HG03097 (cell line): ENCODE data around the gene KCNAB2.

ENCODE experiments used
- ATAC-seq: cut with Tn5 transposase; IDR thresholded peaks from one replicate; pipeline ENCODE4 v1.9.1; 2021; ENCODE audit not compliant: unreplicated experiment, low FRiP score

The KCNAB2 gene

GRCh38 chr1:6094246-6094645, 48.6 kb downstream of the KCNAB2 start:
- ATAC-seq, result no peak

- ATAC-seq, result no peak
Observed at GRCh38 chr1:6094801-6095505, 49.3 kb downstream of the KCNAB2 start.

- no peak for ATAC-seq
Observed at GRCh38 chr1:6095511-6096242, 50.0 kb downstream of the KCNAB2 start.

- ATAC-seq, result no peak
Observed at GRCh38 chr1:6096243-6097116, 50.8 kb downstream of the KCNAB2 start.

DNA sequence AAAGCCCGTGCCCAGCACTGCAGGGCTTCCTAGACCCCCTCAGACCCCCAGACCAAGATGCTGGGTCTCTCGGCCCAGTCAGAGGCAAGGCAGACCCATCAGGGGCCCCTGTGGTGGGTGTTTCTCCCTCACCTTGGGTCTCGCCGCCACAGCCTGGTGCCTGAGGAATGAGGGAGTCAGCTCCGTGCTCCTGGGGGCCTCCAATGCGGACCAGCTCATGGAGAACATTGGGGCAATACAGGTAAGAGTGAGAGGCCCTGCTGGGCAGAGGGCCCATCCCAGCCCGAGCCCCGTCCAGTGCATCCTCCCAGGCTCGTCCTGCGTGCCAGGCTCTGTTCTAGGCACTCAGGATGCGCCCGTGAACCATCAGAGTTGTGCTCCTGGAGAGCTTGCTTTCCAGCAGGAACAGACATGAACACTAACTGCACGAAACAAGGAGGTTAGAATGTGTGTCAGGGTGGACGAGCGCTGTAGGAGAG, 51.5 kb downstream of the KCNAB2 start:
- no peak for ATAC-seq

GRCh38 chr1:6097824-6098223, 52.1 kb downstream of the KCNAB2 start:
- no peak for ATAC-seq

DNA sequence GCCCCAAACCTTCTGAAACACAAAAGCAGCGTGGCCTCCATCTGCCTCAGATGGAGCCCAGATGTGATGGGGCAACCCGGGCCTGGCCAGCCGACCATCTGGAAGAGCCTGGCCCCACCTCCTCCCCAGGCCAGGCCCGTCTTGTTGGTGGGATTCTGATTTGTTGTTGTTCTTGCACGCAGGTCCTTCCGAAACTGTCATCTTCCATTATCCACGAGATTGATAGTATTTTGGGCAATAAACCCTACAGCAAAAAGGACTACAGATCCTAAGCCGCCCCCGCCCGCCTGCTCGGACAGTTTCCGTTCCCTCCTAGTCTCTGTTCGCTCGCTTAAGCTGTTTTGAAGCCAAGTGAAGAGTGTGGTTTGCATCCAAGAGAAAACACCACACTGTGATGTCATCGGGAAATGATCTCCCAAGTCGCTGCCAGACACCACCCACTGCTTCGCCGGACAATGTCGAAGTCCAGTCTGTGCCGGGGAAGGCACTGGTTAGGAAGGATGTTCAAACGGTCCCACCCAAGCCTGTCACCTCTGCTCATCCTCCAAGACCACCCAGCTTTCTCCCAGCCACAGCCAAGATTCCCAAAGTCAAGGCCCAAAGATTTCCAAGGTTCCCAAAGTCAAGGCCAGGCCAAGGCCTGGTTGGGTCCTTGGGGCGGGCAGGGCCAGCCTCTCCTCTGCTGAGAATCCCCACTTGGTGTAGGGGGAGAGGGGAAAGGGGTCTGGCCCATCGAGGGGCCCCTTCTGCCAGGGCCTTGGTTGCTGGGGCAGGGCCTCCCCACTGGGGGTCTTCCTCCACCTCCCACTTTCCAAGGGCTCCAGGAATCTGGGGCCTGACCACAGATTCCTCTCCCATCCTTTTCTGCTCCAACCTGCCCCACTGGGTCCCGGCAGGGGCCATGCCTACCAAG, 52.9 kb downstream of the KCNAB2 start:
- ATAC-seq, result no peak

DNA sequence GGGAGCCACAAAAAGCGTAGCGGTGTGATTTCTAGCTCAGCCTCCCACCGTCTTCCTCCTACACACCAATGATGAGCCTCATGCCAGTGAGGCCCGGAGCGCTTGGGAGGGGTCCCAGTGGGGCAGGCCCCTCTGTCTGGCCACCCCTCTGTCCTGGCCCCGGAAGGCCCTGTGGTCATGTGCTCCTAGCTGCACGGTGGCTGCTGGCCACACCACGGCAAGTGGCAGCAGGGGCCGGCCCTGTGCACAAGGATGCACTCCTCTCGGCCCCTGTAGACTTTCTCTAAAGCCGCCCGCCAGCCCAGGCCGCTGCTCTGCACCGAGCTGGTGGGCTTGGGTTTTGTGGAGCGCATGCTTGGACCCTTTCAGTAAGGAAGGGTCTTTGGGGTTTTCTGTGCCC, 53.6 kb downstream of the KCNAB2 start:
- ATAC-seq, result no peak

DNA sequence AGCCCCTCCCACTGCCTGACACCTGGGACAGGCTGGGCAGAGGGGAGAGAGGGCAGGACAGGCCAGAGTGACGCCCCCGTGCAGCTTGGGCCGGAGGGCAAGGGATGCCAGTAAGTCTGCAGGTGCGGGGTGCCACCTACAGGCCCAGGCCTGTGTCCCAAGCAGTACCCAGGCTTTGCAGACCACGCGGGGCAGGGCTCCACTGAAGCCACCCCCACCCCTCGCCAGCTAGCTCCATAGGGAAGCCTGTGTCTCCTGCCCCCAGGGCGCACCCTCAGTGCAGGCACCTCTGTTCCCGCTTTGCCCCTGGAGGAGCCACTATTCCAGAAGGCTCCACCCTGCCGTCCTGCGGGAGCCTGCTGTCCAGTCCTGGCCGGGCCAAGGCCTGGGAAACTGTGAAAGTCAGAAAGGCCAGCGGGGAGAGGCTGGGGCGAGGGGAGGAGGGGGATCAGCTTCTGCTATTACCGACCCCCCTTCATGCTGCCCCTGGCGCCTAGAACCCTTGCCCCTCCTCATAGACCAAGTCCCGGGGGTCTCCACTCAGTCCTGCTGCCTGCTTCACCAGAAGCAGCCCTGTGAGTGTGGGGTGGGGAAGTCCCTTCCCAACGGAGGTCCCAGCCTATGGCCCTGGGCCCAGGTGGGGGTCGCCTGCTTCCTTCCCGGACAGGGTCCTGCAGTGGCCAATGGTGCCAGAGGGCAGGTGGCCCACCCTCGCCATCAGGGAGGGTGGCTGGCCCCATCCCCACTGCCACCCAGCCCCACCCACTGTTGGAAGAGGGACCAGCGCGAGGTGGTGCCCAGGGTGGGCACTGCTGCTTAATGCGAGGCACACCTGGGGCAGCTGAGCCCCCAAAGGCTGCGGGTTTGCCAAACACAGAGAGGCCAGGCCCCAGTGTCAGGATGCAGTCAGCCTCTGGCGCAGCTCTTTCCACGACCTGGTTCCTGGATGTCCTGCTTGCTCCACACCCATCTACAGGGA, 54.4 kb downstream of the KCNAB2 start:
- ATAC-seq, result no peak

DNA sequence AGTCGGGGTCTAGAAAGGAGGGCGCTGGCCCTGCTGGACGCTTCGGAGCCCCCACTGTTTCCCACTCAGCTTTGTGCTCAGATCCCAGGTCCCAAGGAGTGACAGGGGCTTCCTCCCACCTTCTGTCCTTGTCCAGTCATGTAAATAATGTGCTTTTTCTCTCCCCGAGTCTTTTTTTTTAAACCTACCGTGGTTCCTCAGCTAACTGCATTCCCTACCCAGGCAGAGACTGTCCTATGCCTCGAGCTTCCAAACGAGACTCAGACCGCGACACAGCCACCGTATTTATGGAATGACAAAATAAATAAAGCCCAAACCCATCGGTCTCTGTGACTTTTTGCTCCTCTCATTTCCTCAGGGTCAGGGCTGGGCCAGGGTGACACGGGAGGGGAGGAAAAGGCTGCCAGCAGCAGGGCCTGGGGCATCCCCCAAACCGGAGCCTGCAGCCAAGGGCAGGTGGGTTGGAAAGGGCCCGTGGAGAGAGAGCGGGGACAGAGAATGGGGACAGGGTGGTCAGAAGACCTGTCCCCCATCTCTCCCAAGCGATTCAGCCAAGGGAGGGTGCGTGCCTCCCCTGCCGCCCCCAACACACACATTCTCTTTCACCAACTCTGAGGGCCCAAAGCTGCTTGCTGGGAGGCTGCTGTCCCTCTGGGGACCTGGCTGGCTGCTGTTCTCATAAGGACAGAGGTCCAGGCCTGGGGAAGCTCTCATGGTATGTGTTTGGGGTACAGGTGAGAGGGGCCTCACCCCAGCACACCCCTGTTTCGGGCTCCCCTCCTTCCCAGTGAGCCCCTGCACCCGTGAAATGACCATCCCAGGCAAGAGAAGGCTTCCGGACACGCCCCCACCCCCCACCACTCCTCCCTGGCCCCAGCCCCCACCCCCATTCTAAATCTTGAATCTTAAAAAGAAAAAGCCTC, 55.4 kb downstream of the KCNAB2 start:
- ATAC-seq, result no peak

DNA sequence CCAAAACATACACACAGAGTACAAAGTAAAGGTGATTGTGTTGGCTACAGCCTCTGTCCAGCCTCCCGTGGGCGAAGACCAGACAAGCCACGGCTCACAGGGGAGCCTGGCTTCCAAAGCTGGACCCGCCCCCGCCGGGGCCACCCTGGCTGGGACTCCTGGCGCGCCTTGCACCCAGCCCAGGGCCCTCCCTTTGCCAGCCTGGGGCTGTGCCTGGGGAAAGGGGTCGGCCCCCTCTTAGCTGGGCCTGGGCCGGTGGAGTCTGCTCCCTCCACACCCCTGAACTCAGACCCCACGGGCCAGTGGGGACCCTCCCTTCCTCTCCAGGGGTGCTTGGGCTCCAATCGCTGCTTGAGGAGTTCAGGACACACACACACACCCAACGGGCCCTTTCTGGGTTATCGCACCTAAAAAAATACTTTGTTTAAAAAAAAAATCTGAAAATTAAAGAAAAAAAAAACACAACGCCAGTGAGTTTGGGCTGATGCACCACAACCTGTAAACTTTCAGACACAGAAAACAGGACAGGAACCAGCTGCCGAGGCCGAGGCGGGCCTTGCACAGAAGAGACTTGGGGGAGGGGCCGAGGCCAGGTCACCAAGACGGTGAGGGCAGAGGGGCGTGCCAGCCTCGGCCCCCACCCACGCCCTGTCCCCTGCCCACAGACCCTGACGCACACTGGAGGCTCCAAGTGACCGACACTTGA, 56.3 kb downstream of the KCNAB2 start:
- ATAC-seq, result no peak

- no peak for ATAC-seq
Observed at GRCh38 chr1:6102532-6102845, 56.8 kb downstream of the KCNAB2 start.

DNA sequence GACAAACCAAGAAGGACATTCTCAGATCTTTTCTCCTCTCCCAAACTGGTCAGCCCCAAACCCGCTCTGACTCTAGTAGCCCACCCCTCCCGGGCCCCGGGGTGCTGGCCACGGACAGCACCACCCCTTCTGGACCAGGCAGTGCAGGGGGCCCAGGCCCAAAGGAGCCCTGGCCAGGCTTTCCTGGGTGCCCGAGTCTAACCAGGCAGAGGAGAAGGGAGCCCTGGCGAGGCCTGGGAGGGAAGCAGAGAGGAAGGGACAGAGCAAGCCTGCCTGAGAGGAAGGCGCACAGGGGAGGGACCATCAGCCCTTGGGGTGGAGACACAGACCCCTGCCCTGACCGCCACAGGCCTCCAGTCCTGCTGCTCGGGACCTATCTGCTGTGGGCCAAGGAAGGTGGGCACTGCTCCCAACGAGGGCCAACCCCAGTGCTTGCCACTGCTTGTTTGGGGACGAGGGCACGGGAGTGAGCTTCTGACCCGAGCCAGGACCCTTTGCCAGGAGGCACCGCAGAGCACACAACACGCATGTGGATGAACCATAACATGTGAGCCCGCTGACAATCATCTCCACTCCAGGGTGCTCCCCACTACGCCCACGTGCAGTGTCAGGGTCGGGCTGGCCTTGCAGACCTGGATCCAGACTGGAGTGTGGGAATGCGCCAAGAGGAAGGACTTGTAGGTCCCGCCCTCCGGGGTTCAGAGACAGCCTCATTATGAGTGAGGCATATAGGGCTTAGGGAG, 57.6 kb downstream of the KCNAB2 start:
- ATAC-seq, result no peak

DNA sequence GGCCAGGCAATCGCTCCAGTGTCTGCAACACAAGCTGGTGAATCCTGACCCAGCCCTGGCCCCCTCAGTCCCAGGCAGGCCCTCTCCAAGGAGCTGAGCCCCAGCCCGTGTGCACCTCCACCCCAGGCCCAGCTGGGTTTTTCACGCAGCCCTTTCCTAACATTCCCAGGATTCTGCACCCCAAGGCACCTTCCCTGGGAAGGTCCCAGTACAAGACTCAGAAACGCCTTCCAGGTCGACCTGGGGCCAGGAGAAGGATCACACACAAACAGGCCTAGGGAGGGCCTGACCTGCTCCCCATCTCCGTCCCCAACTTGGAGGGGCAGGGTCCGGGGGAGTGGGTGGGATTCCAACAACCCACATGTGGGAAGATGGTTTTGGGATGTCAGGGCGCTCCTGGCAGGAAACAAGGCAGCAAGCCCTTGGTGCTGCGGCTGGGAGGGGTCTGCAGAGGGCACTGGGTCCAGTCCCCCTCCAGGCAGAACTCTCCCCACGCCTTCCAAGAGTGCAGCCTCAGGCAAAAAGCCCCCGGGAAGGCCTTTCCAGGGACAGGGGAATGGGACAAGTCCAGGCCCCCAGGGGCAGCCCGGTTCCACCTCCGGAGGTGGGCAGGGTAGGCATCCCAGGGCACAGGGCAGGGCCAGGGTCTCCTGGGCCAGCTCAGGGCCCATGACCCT, 58.3 kb downstream of the KCNAB2 start:
- no peak for ATAC-seq

DNA sequence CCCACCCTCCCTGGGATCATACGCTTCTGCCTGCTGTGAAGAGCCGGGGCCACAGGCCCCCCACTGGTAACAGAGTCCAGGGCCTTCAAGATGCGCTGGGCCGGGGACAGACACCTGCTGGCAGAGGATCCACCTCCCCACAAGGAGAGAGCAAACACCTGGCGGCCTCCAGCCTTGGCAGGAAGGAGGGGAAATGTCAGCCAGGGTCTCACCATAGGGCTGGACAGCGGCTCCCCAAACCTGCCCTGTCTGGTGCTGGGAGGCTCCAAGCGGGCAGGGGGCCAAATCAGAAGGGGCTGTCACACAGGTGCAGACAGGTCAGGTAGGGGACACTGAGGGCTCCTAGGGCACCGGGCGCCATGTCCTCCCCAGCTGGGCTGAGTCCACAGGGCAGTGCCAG, 58.9 kb downstream of the KCNAB2 start:
- ATAC-seq, result no peak

GRCh38 chr1:6105218-6105679, 59.6 kb downstream of the KCNAB2 start:
- no peak for ATAC-seq
